ENCODE results near the gene GFPT2.

Gene GFPT2

GRCh38 chr5:180350711-180351465 is 2.2 kb downstream of the GFPT2 start:
- DNase-seq = no peak

GRCh38 chr5:180350296-180350695 is 2.8 kb downstream of the GFPT2 start:
- no peak for DNase-seq

- no peak for DNase-seq
Observed at GRCh38 chr5:180349391-180349790, 3.7 kb downstream of the GFPT2 start.

GRCh38 chr5:180348336-180348735 is 4.8 kb downstream of the GFPT2 start:
- DNase-seq = no peak

GRCh38 chr5:180347702-180348101 is 5.4 kb downstream of the GFPT2 start:
- DNase-seq = no peak

GRCh38 chr5:180346358-180346757 is 6.8 kb downstream of the GFPT2 start:
- no peak for DNase-seq

- DNase-seq = no peak
Observed at GRCh38 chr5:180345781-180346180, 7.4 kb downstream of the GFPT2 start.

GRCh38 chr5:180345186-180345585 is 8.0 kb downstream of the GFPT2 start:
- DNase-seq = no peak

GRCh38 chr5:180344696-180344999 is 8.5 kb downstream of the GFPT2 start:
- no peak for DNase-seq

- peak; percentile 17 for DNase-seq
Observed at GRCh38 chr5:180343831-180344695, 9.1 kb downstream of the GFPT2 start.

GRCh38 chr5:180343110-180343830 is 9.9 kb downstream of the GFPT2 start:
- DNase-seq = no peak

GRCh38 chr5:180341595-180341994 is 11.5 kb downstream of the GFPT2 start:
- no peak for DNase-seq

- DNase-seq = no peak
Observed at GRCh38 chr5:180340856-180341255, 12.3 kb downstream of the GFPT2 start.

GRCh38 chr5:180339583-180340183 is 13.5 kb downstream of the GFPT2 start:
- no peak for DNase-seq

- no peak for DNase-seq
Observed at GRCh38 chr5:180338001-180338707, 15.0 kb downstream of the GFPT2 start.

- DNase-seq = no peak
Observed at GRCh38 chr5:180336234-180337020, 16.7 kb downstream of the GFPT2 start.

GRCh38 chr5:180335614-180336233 is 17.4 kb downstream of the GFPT2 start:
- no peak for DNase-seq

- no peak for DNase-seq
Observed at GRCh38 chr5:180334751-180335613, 18.2 kb downstream of the GFPT2 start.

- no peak for DNase-seq
Observed at GRCh38 chr5:180334176-180334575, 19.0 kb downstream of the GFPT2 start.

- no peak for DNase-seq
Observed at GRCh38 chr5:180333661-180334060, 19.5 kb downstream of the GFPT2 start.
